WI38 (cell line): ENCODE results near the gene IL20RB.
"Not testable (repeated sequence)": the region's sequence is repeated elsewhere in the genome, so short reads cannot be mapped to it uniquely, and the experiment has no call there.

Experiments
- H3K4me3 ChIP-seq: 2 replicates; pipeline ENCODE4 v1.5.1; 2011; ENCODE audit warnings: low read depth, mild to moderate bottlenecking, control low read depth, low read length
- CTCF ChIP-seq: IDR thresholded peaks from 2 replicates; pipeline ENCODE4 v1.5.1; 2012; ENCODE audit warnings: low read depth, mild to moderate bottlenecking, control low read depth, low read length

The IL20RB gene

GRCh38 chr3:136960838-136961836 is 3.4 kb downstream of the IL20RB start:
- H3K4me3 ChIP-seq: no peak overlapping the region
- no peak for TF ChIP-seq CTCF

GRCh38 chr3:136962927-136963326 is 5.1 kb downstream of the IL20RB start:
- H3K4me3 ChIP-seq: no peak overlapping the region
- no peak for TF ChIP-seq CTCF

GRCh38 chr3:136969539-136969938 is 11.8 kb downstream of the IL20RB start:
- H3K4me3 ChIP-seq: not testable (repeated sequence)

GRCh38 chr3:136973352-136973751 is 15.6 kb downstream of the IL20RB start:
- no peak overlapping the region for H3K4me3 ChIP-seq
- TF ChIP-seq CTCF: no peak

GRCh38 chr3:136974670-136975069 is 16.9 kb downstream of the IL20RB start:
- TF ChIP-seq CTCF: no peak
- H3K4me3 ChIP-seq: no peak overlapping the region

- H3K4me3 ChIP-seq: no peak overlapping the region
Measured at GRCh38 chr3:136979204-136979603, 21.4 kb downstream of the IL20RB start.

GRCh38 chr3:136979684-136980083 is 21.9 kb downstream of the IL20RB start:
- H3K4me3 ChIP-seq: no peak overlapping the region
- TF ChIP-seq CTCF: no peak

More at GRCh38 chr3:136979204-136979603, 21.4 kb downstream of the IL20RB start:
- TF ChIP-seq CTCF: no peak

- no peak overlapping the region for H3K4me3 ChIP-seq
- TF ChIP-seq CTCF: no peak
Measured at GRCh38 chr3:136982033-136982432, 24.2 kb downstream of the IL20RB start.
